Activated CD8-positive, alpha-beta memory T cell treated with anti-CD3 and anti-CD28 coated beads for 24 hours (primary cell): ENCODE measurements around the gene NYAP2.

Experiments used
- DNase-seq: peaks from one replicate; pipeline ENCODE4 v3.0.0-alpha.2; 2020

NYAP2 gene

DNA sequence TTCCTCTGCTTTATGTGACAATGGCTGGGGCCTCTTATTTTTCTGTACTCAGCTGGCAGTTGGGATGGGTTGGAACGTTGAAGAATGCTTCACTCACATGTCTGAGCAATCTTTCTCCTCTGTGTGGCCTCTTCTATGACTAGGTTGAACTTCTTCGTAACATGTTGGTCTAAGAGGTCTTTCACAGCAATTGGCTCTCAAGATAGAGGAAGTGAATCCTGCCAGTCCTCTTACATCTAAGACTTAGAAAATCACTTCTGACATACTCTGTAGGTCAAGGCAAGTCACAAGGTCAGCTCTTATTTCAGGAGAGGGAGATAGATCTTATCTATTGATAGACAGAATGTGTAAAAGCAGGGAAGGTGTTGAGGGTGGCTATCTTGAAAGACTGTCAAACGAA, 174.1 kb downstream of the NYAP2 start:
- DNase-seq: no peak

DNA sequence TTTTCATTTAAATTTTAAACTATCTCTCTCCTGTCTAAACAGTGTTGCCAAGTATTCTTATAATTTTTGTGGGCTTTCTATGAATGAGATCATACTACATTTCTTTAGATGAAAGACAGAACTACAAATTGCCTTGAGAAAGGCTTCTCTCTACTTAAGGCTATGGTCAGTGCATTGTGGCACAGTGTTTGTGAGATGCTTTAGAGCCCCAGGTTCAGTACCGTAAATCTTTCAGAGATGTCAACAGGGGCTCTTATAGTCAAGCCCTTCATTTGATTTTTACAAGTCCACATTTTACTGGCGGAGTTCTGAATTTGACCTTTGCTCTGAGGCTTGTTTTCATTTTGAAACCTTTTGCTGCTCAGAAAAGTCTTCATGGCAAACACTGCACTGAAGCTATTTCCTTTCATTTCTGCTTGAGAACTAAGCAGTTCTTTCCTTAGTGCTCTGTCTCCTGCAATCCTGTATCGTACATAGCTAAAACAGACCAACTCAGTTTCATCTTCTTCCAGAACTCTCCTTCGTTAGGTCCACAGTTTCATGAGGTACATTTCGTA, 175.2 kb downstream of the NYAP2 start:
- DNase-seq: no peak

DNA sequence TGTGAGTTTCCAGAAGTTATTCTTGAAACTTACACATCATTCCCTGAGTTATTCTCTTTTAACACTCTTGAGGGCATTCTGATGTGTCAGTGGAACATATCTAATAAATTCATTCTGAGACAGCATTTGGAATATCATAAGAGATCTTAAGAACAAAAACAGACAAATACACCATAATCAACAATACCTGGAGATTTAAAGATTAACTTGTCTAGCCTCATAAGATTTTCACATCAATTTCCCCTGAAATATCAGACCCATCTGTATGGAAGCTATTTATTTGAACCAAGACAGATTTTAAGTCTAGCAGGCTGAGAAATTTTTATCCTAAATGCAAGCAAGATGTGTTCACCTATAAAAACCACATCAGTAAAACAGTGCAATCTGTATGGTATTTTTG, 181.6 kb downstream of the NYAP2 start:
- no peak for DNase-seq

DNA sequence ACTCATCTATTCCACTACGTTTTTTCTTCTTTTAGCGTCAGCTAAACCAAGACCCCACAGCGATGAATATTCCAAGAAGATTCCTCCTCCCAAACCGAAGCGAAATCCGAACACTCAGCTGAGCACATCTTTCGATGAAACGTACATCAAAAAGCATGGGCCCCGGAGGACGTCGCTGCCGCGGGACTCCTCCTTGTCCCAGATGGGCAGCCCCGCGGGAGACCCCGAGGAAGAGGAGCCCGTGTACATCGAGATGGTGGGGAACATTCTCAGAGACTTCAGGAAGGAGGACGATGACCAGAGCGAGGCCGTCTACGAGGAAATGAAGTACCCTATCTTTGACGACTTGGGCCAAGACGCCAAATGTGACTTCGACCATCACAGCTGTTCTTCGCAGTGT, 182.4 kb downstream of the NYAP2 start:
- no peak for DNase-seq

DNA sequence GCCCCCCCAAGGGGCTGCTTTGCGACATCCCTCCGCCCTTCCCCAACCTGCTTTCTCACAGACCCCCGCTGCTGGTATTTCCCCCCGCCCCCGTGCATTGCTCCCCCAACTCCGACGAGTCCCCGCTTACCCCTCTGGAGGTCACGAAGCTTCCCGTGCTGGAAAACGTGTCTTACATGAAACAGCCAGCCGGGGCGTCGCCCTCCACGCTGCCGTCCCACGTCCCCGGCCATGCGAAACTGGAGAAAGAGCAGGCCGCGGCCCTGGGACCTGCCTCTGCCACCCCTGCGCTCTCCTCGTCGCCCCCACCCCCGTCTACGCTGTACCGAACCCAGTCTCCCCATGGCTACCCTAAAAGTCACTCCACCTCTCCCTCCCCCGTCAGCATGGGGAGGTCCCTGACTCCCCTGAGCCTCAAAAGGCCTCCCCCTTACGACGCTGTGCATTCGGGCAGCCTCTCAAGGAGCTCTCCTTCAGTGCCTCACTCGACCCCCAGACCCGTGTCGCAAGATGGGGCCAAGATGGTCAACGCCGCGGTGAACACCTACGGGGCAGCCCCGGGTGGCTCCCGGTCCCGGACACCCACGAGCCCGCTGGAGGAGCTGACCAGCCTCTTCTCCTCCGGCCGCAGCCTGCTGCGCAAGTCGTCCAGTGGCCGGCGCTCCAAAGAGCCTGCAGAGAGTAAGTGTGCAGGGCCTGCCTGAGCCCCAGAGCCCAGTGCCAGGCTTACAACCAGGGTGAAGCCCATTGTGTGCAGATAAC, 183.0 kb downstream of the NYAP2 start:
- DNase-seq: no peak

DNA sequence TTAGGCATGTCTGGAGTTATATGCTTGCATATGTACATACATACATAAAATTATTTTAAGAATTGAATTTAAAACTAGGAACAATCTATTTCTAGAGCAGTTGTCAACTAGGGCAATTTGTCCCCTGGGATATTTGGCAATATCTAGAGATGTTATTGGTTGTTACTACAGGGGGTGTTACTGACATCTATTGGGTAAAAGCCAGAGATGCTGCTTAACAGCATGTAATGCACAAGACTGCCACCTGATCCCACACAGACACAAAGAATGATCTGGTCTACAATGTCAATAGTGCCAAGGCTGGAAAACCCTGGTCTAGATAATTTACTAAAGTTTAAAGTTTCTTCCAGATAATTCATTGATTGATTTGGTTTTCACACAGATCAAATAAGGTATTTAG, 185.3 kb downstream of the NYAP2 start:
- no peak for DNase-seq

DNA sequence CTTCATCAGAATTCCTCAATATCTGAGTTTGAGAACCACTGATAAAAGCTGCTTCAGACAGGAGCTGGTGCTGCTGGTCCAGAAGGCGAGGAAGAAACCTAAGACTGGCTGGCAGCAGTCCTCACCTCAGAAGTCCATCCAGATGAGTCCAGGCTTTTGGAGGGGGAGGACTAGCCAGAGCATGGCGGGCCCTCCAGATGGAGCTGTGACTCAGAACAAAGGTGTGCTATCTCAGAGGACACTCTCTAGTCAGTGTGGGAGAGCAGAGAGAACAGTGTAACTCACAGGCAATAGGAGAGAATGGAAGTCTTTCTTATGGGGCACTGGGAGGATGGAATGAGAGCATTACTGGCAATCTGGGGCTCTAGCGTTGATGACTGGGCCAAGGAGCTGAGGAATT, 191.4 kb downstream of the NYAP2 start:
- DNase-seq: no peak

DNA sequence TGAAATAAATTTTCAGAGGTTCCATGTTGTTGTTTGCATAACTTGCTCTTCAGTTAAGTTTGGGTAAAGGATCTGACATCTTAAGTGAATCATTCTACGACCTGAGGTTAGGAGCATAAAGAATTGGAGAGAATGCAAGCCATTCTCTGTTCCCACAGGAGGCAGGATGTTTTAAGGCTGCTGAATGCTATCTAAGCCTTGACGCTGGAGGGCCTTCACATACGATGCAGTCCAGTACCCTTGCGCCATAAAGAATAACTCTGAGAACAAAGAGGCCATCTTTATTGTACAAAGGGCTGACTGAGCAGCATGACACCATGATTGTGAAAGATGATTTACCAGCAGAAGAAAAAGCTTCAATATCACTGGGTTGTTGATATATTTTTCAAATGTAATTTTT, 198.4 kb downstream of the NYAP2 start:
- DNase-seq: no peak

DNA sequence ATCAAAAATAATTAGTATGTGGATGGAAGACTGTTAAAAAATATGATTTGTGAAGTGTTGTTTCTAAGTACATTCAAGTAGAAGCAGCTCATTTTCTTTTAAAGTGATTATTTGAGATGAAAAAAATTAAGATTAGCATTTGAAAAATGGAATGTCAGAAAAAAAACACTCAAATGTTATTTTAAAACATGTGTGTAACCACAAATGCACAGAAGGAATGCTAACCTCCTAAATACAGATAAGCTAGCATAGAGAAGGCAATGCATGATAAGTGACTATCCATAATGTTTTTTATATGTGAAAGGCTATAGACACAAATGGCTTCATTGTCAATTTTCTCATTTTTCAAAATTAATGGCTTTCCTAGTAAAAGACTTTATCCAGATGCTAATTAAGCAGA, 198.9 kb downstream of the NYAP2 start:
- DNase-seq: no peak

DNA sequence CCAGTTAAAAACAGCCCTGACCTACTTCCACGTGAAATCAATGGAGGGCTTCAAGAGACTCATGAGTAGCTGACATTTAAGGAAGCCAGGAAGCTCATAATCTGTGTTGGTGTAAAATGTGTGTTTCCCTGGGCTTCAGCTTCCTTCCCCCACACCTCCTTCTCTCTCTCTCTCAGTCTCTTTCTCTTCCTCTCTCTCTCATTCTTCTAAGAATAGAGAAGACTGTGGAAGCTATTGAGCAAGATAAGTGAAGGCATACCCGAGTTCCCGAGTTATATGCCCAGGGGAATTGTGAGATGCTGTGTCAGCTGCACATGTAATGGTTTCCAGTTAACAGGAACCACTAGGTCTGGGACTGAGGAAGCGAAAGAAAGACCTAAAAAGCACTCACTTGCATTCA, 199.4 kb downstream of the NYAP2 start:
- DNase-seq: no peak

DNA sequence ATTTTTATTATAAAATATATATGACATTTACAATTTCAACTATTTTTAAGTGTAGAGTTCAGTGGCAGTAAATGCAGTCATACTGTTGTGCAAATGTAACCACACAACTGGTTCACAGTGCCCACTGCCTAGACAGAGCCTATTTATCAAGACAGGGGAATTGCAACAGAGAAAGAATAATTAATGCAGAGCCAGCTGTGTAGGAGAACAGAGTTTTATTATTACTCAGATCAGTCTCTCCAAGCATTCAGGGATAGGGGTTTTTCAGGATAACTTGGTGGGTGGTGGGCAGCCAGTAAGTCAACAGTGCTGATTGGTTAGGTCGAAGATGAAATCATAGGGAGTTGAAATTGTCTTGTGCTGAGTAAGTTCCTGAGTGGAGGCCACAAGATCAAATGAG, 200.3 kb downstream of the NYAP2 start:
- DNase-seq: no peak

DNA sequence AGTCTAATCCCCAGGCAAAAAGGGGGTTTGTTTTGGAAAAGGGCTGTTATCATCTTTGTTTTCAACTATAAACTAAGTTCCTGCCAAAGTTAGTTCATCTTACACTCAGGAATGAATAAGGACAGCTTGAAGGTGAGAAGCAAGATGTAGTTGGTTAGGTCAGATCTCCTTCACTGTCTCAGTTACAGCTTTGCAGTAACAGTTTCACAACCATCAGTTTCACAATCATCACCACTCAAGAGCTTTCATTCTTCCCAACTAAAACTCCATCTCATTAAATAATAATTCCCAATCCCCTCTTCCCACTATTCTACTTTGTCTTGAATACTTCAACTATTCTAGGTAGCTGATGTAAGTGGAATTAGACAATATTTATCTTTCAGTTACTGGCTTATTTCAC, 200.9 kb downstream of the NYAP2 start:
- DNase-seq: no peak

DNA sequence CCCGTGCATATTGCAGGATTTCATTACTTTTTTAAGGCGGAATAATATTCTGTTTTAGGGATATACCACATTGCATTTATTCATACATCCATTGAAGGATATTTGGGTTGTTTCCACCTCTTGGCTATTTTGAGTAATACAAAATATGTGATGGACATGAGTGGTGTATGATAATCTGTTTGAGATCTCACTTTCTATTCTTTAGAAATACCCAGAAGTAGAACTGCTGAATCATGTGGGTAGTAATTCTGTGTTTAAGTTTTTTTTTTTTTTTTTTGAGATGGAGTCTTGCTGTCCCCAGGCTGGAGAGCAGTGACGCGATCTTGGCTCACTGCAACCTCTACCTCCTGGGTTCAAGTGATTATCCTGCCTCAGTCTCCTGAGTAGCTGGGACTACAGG, 201.4 kb downstream of the NYAP2 start:
- no peak for DNase-seq

DNA sequence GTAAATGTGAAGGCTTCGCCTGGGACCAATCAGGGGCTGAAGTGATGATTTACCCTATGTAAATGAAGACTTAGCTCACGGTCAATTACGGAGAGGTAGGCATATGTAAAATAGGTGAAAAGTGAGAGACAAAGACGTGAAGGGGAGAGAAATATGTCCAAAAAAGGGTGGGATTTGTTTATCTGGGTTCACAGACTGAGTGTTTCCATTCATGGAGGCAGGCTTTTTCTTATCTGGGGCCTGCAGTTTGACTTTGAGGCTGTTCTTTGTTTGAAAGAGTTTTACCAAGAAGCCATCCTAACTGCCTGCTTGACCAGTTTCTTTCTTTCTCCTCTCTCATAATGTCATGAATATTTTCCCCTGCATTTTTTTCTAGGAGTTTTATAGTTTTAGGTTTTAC, 202.7 kb downstream of the NYAP2 start:
- DNase-seq: no peak

DNA sequence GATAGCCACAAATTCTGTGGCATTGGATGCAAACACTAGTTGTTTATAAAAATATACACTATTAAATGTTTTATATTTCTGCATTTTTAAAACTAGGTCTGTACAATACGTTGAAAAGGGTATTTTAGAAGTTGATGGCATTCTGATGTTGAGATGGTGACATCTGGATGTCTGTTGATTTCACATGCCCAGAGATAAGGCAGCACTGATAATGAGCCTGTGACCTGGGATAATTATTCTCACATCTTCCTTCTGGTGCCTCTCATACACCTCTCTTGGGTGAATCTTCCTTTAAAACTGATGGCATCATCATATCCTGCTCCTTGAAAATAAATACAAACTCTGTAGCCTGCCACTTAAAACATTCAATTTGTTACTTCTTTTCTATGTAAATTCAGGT, 208.6 kb downstream of the NYAP2 start:
- DNase-seq: no peak

DNA sequence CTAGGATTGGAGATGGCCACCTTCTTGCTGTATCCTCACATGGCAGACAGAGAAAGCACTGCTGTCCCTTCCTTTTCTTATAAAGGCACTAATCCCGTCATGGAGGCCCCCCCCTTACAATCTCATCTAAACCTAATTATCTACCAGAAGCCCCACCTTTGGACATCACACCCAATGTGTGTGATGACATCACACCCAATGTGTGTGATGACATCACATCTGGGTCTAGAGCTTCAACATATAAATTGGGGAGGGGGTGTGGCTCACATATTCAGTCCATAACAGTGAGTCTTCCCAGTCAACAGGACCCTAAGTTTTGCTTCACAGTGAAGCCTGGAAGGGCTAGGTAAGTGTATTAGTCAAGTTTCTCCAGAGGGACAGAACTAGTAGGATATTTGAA, 213.1 kb downstream of the NYAP2 start:
- no peak for DNase-seq

DNA sequence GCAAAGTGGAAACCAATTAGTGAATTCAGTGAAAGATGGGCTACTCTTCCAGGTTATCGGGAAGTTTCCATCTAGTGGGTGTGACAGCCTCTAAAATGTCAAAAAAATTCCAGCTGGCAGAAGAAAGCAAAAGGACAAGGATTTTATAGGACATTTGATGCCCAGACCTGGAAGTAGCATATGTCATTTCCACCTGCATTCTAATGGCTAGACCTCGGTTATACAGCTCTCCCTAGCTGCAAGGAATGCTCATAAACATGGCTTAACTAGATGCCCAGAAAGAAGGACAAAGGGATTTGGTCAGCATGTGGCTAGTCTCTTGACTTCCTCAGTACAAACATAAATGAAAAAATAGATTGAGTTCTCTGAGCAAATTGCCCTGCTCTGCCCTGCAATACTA, 215.4 kb downstream of the NYAP2 start:
- no peak for DNase-seq

DNA sequence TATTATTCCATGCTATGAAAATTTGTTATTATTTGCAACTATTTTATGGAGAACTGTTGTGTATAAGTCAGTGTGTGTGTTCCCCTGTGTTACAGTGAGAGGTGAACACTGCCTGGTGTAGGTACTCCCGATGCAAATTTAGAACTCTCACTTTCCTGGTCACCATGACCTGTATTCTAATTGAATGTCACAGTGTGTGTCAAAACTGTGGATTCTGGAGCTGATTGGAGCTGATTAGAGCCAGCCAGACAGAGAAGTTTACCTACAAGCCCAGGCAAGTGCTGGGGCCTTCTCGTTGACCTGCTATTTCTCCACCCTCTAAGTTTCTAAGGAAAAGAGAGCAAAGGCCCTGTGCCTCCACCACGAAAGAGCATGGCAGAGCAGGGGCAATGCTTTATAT, 216.0 kb downstream of the NYAP2 start:
- DNase-seq: no peak

DNA sequence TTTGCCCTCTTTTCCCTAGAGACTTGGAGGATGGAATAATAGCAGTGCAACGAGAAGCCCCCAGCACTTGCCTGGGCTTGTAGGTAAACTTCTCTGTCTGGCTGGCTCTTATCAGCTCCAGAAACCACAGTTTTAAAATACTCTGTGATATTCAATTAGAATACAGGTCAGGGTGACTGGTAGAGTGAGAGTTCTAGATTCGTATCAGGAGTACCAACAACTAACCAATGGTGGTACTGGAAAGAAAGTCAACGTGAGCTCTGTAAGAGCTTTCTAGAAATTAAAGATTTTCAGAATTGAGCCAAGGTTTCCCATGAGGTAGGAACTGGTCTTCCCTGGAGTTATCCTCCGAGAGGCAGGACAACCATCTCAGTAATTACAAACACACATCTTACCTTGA, 216.9 kb downstream of the NYAP2 start:
- DNase-seq: no peak

DNA sequence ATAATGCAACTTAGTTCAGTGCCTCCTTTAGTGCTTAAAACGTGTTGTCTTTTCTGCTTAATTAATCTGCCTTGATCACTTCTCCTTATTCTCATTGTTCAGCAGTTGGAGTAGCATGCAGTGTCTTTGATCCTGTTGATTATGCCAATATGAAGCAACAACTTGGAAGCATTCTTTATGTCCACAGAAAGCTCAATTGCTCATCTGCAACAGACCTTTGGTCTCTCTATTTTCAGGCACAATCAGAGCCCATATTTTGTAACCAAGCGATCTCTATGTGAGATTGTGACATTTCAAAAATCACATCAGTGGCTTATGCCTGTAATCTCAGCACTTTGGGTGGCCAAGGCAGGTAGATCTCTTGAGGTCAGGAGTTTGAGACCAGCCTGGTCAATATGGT, 217.3 kb downstream of the NYAP2 start:
- no peak for DNase-seq

DNA sequence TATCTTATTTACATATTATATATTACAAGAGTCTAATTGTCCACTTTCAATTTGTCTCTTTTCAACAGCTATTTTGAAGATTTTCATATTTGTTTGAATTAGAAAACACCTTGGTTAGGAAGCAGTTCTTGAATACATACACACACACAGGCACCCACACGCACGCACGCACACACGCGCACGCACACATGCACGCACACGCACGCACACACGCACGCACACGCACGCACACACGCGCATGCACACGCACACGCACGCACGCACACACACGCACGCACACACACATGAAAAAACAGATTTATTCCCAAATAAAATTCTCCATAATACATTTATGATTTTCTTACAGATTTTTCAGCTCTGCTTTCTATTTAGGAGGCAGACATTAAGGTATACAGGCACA, 220.7 kb downstream of the NYAP2 start:
- no peak for DNase-seq

DNA sequence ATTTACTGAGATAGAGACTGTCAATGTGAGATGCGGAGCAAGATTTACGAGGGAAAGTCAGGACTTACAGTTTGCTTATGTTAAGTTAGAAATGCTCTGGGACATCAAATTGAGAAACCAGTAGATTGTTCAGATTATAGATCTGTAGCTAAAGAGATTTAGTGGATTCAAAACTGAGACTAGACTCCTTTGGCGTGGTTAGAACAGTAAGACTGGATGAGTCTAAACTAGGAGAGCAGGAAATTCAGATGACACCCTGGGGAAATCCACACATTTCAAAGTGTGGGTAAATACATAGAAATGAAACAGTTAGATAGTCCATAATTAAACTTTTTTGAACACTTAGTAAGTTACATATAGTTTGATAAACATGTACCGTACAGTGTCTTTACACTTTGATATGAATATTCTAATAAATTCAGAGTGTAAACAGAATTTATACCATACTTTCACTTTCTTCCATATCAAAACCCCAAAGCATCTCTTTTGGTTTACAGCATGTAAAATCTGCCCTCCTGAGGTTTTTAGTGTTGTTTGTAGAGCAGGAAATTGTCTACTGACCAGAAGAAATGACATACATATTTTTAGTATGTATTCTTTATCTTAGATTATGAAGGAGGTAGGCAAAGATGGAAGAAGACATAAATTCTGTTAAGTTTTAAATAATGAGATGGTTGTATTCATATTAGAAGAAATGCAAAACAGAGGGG, 231.5 kb downstream of the NYAP2 start:
- no peak for DNase-seq

DNA sequence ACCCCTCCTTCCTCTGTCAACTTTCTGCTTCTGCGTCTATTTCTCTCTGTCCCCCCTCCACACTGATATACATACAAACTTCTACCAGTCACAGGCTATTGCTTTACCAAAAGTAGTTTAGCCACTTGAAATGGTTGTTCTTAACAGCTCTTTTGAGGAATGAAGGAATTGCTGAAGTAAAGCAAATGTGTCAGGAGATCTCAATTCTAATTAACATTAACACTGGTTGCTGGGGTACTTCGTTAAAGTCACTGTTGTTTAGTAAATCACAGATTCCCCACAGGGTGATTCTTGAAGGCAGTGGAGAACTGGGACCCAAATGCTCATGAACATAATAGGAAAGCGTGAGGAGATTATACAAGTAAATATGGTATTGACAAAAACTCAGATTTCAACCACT, 232.8 kb downstream of the NYAP2 start:
- no peak for DNase-seq

DNA sequence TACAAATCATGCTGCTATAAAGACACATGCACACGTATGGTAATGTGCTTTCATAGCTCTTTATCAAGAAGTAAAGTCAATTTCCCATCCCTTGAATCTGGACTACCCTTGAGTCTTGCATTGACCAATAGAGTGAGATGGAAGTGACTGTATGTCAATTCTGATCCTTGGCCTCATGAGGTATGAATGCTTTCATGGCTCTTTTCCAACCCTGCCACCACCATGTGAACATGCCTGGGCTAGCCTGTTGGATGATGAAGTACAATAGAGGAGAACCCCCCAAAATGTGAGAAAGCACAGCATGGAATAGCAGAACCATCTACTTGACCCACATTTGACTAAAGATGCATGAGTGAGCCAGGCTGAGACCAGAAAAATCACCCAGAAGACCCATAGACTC, 237.0 kb downstream of the NYAP2 start:
- DNase-seq: no peak

DNA sequence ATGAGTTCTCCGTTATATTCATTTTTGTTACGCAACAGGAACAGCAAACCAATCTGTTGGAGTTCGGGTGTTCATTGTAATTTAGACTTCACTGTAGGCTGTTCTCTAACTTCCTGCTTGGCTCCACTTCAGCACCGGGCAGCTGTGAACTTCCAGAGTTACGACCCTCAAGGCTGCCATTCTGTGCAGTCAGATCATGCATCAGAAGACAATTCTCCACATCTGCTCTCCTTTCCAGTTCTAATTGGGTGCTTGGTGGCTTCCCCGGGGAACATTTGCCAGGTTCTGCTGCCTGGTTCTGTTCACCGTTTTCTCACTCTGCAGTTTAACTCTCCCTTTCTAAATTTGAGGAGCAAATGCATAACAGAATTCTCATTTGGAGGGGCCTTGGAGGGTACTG, 237.7 kb downstream of the NYAP2 start:
- no peak for DNase-seq
